Loucy (cell line): ENCODE results near the gene HECTD1.
"Not testable (repeated sequence)": the region's sequence is repeated elsewhere in the genome, so short reads cannot be mapped to it uniquely, and the experiment has no call there.

ENCODE experiments used
- H2AFZ ChIP-seq: fragments of 200-600 bp; sonication (generic); 2 replicates; pipeline ENCODE4 v1.6.0; 2016; ENCODE audit warnings: antibody characterized with exemption, mild to moderate bottlenecking, low read length, moderate library complexity
- H3F3A ChIP-seq: fragments of 200-600 bp; 2 replicates; pipeline ENCODE4 v1.6.0; 2016; ENCODE audit warnings: antibody characterized with exemption, low read depth, mild to moderate bottlenecking
- H3K27me3 ChIP-seq: fragments of 200-600 bp; sonication (generic); 2 replicates; pipeline ENCODE4 v1.6.1; 2014; ENCODE audit warnings: low read length, mild to moderate bottlenecking; ENCODE audit not compliant: insufficient read depth, poor library complexity, severe bottlenecking
- H3K36me3 ChIP-seq: fragments of 200-600 bp; sonication (generic); 2 replicates; pipeline ENCODE4 v1.6.1; 2016; ENCODE audit warnings: low read length; ENCODE audit not compliant: insufficient read depth
- H3K4me1 ChIP-seq: fragments of 200-600 bp; sonication (generic); 2 replicates; pipeline ENCODE4 v1.5.1; 2014; ENCODE audit warnings: low read length, mild to moderate bottlenecking; ENCODE audit not compliant: insufficient read depth, poor library complexity, severe bottlenecking
- H3K4me2 ChIP-seq: fragments of 200-600 bp; sonication (generic); 2 replicates; pipeline ENCODE4 v1.6.0; 2014; ENCODE audit warnings: antibody characterized with exemption, low read length, low read depth, mild to moderate bottlenecking; ENCODE audit not compliant: poor library complexity, severe bottlenecking
- H3K4me3 ChIP-seq: fragments of 200-600 bp; sonication (generic); 2 replicates; pipeline ENCODE4 v1.5.1; 2014; ENCODE audit warnings: low read length, mild to moderate bottlenecking, mixed read lengths; ENCODE audit not compliant: poor library complexity, severe bottlenecking
- H3K79me2 ChIP-seq: fragments of 200-600 bp; sonication (generic); 2 replicates; pipeline ENCODE4 v1.6.1; 2014; ENCODE audit warnings: low read length; ENCODE audit not compliant: insufficient read depth
- H3K9ac ChIP-seq: fragments of 200-600 bp; sonication (generic); 2 replicates; pipeline ENCODE4 v1.6.0; 2014; ENCODE audit warnings: mild to moderate bottlenecking, low read depth, low read length, moderate library complexity; ENCODE audit not compliant: poor library complexity, severe bottlenecking
- H3K9me2 ChIP-seq: fragments of 200-600 bp; sonication (generic); replicated peaks from 2 replicates; pipeline ENCODE4 v1.6.1; 2016; ENCODE audit warnings: low read depth, low read length, mixed read lengths
- H3K9me3 ChIP-seq: fragments of 200-600 bp; sonication (generic); 2 replicates; pipeline ENCODE4 v1.6.1; 2014; ENCODE audit warnings: mild to moderate bottlenecking, antibody characterized with exemption, low read length, low read depth; ENCODE audit not compliant: insufficient read depth
- H4K20me1 ChIP-seq: fragments of 200-600 bp; sonication (generic); 2 replicates; pipeline ENCODE4 v1.6.0; 2014; ENCODE audit warnings: antibody characterized with exemption, low read length, mild to moderate bottlenecking; ENCODE audit not compliant: insufficient read depth, poor library complexity, severe bottlenecking
- EZH2phosphoT487 ChIP-seq: fragments of 200-600 bp; IDR thresholded peaks from 2 replicates; pipeline ENCODE4 v1.6.1; 2018; ENCODE audit warnings: antibody characterized with exemption, mild to moderate bottlenecking, moderate library complexity, borderline replicate concordance
- TF ChIP-seq, protein P1 (sequence below): fragments of 200-600 bp; sonication (generic); conservative IDR thresholded peaks from 2 replicates; pipeline ENCODE4 v1.5.1; 2014; ENCODE audit warnings: mild to moderate bottlenecking, antibody characterized with exemption, low read length

Gene HECTD1

DNA sequence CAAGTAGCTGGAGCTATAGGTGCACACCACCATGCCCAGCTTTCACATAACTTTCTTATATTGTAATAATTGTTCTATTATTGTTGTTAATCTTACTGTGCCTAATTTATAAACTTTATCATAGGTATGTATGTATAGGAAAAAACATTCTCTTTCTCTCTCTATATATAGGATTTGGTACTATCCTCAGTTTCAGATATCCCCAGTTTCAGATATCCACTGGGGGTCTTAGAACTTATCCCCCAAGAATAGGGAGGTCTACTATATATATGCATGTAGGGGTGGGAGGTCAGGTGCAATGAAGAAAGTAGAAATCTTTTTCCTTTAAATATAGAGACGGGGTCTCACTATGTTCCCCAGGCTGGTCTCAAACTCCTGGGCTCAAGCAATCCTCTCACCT lies 110.5 kb downstream of the HECTD1 start:
- no peaks in the 10 kb centered on the region for H3K27me3 ChIP-seq
- TF ChIP-seq EZH2phosphoT487, result no peak
- TF ChIP-seq, protein P1, sequence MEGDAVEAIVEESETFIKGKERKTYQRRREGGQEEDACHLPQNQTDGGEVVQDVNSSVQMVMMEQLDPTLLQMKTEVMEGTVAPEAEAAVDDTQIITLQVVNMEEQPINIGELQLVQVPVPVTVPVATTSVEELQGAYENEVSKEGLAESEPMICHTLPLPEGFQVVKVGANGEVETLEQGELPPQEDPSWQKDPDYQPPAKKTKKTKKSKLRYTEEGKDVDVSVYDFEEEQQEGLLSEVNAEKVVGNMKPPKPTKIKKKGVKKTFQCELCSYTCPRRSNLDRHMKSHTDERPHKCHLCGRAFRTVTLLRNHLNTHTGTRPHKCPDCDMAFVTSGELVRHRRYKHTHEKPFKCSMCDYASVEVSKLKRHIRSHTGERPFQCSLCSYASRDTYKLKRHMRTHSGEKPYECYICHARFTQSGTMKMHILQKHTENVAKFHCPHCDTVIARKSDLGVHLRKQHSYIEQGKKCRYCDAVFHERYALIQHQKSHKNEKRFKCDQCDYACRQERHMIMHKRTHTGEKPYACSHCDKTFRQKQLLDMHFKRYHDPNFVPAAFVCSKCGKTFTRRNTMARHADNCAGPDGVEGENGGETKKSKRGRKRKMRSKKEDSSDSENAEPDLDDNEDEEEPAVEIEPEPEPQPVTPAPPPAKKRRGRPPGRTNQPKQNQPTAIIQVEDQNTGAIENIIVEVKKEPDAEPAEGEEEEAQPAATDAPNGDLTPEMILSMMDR, result no peak
- H3K9me3 ChIP-seq, result no peaks in the 10 kb centered on the region
- no peak overlapping the region for H3K4me3 ChIP-seq
- peaks cover 40% of the 10 kb centered on the region; the same call in 1 of the 2 replicates for H3K36me3 ChIP-seq
- H4K20me1 ChIP-seq, result no peaks in the 10 kb centered on the region
- H3K9me2 ChIP-seq, result no peaks in the 10 kb centered on the region
- H3K79me2 ChIP-seq, result no peaks in the 10 kb centered on the region
- H2AFZ ChIP-seq, result no peak overlapping the region
- no peaks in the 10 kb centered on the region for H3F3A ChIP-seq
- no peak overlapping the region for H3K9ac ChIP-seq
- H3K4me1 ChIP-seq, result no peaks in the 10 kb centered on the region
- H3K4me2 ChIP-seq, result no peak overlapping the region

DNA sequence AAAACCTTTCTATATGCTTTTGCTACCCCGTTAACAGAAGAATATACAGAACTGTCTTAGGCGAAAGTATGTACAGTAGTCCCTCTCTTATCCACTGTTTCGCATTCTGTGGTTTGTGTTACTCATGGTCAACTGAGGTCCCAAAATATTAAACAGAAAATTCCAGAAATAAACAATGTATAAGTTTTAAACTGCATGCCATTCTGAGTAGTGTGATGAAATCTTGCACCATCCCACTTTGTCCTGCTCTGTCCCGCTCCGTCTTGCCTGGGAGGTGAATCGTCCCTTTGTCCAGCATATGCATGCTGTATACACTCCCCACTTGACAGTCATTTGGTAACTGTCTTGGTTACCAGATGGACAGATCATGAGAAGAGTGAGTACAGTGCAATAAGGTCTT lies 111.3 kb downstream of the HECTD1 start:
- TF ChIP-seq EZH2phosphoT487, result no peak
- TF ChIP-seq, protein P1, result no peak
- no peak overlapping the region for H3K4me2 ChIP-seq

DNA sequence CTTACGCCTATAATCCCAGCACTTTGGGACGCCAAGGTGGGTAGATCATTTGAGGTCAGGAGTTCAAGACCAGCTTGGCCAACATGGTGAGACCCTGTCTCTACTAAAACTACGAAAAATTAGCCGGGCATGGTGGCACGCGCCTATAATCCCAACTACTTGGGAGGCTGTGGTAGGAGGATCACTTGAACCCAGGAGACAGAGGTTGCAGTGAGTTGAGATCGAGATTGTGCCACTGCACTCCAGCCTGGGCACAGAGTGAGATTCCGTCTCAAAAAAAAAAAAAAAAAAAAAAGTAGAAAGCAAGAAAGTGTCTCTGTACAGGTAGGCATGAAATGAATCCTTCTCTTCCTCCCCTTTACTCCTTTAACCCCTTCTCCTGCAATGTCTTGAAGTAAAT lies 111.8 kb downstream of the HECTD1 start:
- H3K36me3 ChIP-seq, result peaks cover 28% of the 10 kb centered on the region; the same call in 1 of the 2 replicates
- H3K4me3 ChIP-seq, H3K79me2 ChIP-seq, H3K9ac ChIP-seq, H4K20me1 ChIP-seq, H3K4me1 ChIP-seq, H3K27me3 ChIP-seq, H2AFZ ChIP-seq, H3K4me2 ChIP-seq, H3K9me2 ChIP-seq, H3K9me3 ChIP-seq, H3F3A ChIP-seq: not testable (repeated sequence)

More for the DNA sequence above, 111.3 kb downstream of the HECTD1 start:
- no peaks in the 10 kb centered on the region for H3K27me3 ChIP-seq
- no peaks in the 10 kb centered on the region for H3K9me2 ChIP-seq
- H3K79me2 ChIP-seq, result no peaks in the 10 kb centered on the region
- H3K9me3 ChIP-seq, result no peaks in the 10 kb centered on the region
- no peaks in the 10 kb centered on the region for H3K4me1 ChIP-seq
- H3K9ac ChIP-seq, result no peak overlapping the region
- no peak overlapping the region for H2AFZ ChIP-seq
- H3F3A ChIP-seq, result no peaks in the 10 kb centered on the region
- no peak overlapping the region for H3K4me3 ChIP-seq
- no peaks in the 10 kb centered on the region for H4K20me1 ChIP-seq
- peaks cover 32% of the 10 kb centered on the region; the same call in 1 of the 2 replicates for H3K36me3 ChIP-seq

DNA sequence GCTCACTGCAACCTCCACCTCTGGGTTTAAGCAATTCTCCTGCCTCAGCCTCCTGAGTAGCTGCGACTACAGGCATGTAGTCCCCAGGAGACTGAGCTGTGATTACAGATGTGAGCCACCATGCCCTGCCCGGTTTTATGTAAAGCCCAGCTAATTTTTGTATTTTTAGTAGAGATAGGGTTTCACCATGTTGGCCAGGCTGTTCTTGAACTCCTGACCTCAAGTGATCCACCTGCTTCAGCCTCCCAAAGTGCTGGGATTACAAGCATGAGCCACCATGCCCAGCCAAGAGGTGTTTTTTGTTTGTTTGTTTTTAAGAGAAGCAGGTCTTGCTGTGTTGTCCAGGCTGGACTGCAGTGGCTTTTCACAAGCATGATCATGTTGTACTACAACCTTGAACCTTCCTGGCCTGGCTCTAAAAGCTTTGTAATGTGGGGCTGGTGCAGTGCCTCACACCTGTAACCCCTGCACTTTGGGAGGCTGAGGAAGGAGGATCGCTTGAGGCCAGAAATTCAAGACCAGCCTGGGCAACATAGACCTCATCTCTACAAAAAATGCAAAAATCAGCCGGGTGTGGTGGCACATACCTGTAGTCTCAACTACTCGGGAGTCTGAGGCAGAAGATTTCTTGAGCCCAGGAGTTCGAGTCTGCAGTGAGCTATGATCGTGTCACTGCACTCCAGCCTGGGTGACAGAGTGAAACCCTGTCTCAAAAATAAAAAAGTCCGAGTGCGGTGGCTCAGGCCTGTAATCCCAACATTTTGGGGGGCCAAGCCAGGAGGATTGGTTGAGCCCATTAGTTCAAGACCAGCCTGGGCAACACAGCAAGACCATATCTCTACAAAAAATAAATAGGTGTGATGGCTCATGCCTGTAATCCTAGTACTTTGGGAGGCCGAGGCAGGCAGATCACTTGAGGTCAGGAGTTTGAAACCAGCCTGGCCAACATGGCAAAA lies 113.4 kb downstream of the HECTD1 start:
- H2AFZ ChIP-seq, H3K27me3 ChIP-seq, H3K9me2 ChIP-seq, H3K4me2 ChIP-seq, H4K20me1 ChIP-seq, H3K4me1 ChIP-seq, H3K4me3 ChIP-seq, H3F3A ChIP-seq, H3K9me3 ChIP-seq, H3K79me2 ChIP-seq, H3K9ac ChIP-seq: not testable (repeated sequence)
- H3K36me3 ChIP-seq, result peaks cover 11% of the 10 kb centered on the region; the same call in 1 of the 2 replicates
